ENCODE data around the gene DOCK1.

DOCK1 gene

DNA sequence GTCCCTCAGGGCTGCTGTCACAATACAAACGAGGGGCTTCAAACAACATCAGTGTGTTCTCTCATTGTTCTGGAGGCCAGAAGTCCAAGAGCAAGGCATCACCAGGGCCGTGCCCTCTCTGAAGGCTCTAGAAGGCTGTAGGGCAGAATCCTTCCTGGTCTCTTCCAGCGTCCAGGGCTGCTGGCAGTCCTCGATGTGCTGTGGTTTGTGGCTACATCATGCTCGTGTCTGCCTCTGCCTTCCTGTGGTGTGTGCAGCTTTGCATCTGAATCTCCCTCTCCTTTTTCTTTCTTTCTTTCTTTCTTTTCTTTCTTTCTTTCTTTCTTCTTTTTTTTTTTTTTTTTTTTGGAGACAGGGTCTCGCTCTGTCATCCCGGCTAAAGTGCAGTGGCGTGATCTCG, 187.7 kb downstream of the DOCK1 start:
- DNase-seq: no peak

DNA sequence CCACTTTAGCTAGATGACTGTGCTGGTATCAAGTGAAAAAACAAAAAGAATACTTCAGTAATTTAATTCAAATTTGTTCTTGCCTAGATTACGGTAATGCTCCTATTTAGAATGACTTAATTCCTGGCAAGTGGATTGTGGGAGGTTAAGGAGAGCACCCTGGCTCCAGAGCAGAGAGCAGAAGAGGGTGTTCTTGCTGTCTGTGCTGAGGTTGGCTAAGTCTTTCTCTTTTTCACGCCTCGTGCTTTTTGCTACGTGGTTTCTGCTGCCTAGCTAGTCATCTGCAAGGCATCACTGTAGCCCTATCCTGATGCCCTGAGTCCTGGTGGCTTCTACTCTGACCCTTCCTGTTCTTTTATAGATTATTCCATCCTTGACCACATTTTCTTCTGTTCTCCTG, 189.8 kb downstream of the DOCK1 start:
- DNase-seq: no peak

DNA sequence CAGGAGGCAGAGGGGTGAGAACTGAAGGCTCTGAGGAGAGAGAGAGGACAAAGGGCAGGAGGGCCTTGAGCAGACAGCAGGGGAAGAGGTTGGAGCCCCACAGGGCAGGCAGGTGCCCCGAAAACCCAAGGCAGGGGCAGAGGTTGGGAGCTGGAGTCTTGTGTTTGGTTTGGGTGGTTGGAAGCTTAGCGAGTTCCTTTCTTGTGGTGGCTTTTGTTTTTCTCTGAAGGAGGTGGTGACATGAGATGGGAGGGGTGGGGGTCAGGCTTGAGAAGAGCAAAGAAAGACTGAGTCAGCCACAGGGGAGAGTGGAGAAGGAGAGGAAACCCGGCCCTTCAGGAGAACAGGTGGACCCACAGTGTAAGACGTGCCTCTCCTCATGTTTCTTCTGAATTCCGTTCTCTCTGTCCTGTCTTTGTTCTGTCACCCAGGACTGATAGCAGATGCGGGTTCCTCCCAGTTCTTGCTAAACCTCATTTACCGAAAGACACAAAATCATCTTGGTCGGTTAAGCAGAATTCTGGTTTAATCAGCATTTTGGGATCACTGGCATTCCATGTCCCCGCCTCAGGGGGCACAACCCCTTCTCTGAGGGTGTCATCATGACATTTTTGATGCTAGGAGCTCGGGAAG, 195.9 kb downstream of the DOCK1 start:
- no peak for DNase-seq

DNA sequence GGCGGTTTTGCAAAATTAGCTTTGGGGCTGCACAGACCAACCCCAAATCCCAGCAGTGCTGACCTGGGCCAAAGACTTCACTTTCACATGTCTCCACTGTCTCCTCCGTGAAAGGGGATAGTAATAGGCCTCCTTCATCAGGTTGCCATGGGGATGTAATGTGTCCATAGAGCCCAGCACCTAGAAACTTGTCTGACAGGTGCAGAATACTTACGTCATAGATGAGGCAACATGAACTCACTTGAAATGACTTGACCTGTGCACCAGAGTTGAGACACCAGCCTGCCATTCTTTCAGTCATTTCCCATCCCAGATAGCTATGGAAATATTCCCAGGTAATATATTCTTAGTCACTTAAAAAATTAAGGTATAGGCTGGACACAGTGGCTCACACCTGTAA, 196.9 kb downstream of the DOCK1 start:
- no peak for DNase-seq

DNA sequence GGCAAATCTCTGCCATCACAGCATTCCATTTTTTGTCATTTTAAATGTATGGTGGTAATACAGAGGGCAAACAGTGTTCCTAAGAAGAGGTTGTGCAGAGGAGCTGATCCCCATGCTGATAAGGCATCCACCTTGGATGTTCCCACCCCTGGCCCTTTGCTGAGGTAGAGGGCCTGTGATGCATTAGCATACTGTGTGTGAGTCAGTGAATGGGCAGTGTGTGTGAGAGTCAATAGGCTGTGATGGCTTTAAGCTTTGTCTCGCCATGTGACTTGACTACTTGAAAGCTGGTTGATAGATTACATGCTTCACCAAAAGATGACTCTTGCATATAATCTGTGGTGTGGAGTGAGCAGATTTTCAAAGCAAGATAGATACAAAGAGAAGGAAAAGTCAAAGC, 209.9 kb downstream of the DOCK1 start:
- DNase-seq: no peak

DNA sequence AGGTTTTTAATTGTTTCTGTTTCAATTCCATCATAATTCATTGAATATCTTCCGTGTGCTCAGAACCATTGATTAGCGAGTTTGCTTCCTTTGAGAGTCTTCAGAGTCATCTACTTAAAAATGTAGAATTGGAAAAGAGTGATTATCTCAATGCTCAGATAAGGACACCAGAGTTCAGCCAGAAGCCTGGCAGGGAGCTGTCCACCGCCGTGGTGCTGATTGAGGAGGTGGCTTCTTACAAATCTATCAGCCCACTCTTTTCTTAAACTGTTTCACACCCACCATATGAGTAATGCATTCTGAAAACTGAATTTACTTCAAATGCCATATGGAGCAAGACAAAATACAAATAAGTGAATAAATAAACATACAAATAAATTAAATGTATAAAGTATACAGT, 211.9 kb downstream of the DOCK1 start:
- no peak for DNase-seq

DNA sequence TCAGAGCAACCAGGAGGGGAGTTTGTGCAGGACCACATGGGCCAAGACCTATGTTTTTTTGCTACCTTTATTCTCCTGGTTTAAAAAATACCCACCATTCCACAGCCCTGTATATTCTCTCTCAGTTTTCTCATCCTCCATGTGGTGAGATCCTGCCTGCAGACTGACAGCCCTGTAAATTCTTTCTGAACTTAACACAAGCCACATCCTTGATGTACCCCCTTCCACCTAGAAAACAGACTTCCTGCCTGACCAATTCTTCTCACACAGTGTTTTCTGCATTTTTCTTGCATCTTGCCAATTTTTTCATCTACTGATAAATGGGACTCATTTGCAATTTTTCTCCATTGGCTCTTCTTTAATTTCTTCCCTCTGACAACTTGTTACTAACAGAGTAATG, 212.8 kb downstream of the DOCK1 start:
- no peak for DNase-seq

DNA sequence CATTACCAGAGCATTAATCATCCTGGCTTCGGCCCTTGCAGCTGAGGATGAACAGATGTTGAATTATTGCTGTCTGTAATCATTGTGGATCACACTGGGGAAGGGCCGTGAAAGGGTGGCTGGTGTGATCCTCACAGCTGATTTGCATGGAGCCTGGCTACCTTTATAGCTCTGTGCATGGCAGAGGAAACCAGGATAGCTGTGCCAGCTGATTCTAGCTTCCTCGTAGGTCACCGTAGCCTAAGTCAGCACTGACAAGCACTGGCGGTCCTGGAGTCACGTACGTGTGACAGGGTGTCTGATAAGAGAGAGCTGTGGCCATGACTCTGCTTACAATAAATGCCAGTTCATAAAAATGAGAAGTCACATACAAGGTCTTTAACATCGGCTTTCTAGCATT, 214.7 kb downstream of the DOCK1 start:
- DNase-seq: no peak

DNA sequence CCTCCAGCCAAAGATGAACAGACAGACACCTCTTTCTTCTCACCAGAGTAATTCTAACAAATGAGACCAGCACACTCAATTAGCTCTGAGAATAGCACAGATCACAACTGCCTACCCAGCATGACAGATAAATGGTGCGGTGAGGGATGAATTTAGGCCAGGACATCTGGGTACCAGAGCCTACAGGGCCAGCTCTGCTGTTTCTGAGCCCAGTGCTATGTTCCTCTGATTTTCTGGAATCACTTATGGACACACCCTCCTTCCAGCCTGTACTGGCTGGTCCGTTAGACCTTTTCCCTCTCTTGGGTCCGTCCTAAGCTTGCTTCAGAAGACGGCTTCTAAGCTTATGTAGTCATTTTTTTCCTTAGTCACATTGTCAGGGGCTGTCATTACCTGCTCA, 217.6 kb downstream of the DOCK1 start:
- DNase-seq: no peak

DNA sequence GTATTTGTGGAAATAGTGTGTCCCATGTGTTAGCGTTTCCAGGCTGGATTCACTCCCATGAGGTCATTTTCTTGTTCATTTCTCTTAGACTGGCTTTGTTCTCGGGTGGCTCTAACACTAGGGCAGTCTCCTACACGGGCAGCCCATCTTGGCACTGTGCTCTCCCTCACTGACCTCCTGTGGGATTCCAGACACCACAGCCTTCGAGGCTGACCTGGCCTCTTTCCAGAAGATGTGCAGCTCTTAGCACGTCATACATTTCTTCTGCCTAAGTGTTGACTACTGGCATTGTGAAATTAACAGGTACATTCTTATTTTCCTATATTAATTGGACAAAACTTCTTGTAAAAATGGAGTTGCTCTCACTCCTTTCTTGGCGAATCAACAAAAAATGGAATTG, 218.4 kb downstream of the DOCK1 start:
- DNase-seq: no peak

DNA sequence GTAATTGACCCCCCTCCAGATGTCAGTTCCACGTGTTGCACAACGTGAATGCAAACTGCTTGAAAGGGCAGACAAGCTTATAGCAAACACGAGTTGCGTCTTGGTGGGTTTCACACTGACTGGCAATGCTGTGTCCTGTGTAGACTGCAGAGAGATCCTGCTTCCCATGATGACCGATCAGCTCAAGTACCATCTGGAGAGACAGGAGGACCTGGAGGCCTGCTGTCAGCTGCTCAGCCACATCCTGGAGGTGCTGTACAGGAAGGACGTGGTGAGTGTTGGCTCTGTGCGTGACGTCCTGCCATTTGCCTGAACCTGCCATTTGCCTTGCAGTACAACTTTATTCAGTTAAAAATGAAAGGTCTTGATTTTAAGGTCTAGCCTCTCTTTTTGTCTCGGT, 220.1 kb downstream of the DOCK1 start:
- no peak for DNase-seq

DNA sequence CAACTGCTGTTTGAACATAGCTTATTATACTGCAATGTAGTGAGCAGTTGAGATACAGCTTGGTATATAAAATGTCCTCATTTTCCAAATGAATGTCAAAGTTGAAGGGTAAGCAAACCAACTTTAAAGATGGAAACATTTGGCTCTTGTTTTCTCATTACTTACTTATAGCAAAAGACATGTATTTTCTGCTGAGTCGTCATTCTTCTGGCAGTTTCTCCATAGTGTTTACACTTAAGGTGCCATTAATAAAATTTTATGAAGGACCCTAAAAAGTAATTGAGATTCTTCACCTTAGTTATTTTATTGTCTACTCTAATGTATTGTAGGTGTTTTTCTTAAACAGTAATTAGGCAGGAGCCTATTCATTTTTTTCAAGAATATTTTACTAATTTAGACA, 222.6 kb downstream of the DOCK1 start:
- DNase-seq: no peak

DNA sequence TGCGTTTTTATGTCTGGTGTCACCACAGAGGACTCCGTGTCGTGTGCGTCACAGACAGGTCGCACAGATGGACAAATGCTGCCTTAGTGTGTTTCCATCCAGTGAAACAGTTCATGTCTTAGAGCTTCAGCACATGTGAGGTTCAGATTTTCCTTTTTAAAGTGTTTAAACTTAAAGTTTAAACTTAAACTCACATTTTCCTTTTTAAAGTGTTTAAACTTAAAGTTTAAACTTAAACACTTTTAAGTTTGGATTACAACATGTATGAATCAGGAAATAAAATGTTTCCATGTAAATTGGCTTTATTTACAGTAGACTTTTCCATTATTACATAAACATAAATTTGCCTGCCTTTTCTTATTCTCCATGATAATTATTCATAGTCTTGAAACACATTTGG, 223.9 kb downstream of the DOCK1 start:
- DNase-seq: no peak

DNA sequence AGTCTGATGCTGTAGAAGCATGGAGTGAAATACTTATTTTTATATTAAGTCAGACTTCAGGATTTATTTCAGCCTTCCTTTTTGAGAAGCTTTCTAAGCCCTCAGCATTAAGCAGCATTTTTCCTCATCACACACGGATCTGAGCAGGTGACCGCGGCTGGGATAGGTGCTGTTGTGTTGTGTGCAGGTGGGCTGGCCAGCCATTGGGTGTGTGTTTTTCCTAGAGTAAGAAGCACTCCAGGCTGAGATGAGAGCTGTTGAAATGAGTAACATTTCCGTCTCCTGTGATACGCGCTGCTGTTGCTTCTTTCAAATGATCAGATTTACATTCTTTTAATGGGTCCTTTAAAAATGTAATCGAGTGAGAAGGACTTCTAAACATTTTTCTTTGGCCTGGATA, 227.2 kb downstream of the DOCK1 start:
- DNase-seq: no peak

DNA sequence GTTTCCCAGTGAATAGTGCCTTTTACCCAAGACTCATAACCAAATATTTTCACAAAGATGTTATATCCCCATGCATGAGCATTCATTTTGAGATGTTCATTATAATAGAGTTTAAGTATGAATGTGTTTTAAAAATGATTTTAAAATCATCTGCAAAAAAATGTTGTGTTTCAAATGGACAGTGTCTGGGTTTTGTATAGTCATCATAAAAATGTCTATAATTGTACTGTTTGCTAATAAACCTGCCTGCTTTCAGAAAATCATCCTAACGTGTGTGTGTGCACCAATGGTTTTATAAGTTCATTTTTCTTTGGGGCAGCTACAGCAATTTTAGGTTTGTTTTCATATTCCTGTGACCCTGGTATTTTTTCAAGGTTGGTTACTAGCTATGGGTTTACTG, 228.0 kb downstream of the DOCK1 start:
- DNase-seq: no peak

DNA sequence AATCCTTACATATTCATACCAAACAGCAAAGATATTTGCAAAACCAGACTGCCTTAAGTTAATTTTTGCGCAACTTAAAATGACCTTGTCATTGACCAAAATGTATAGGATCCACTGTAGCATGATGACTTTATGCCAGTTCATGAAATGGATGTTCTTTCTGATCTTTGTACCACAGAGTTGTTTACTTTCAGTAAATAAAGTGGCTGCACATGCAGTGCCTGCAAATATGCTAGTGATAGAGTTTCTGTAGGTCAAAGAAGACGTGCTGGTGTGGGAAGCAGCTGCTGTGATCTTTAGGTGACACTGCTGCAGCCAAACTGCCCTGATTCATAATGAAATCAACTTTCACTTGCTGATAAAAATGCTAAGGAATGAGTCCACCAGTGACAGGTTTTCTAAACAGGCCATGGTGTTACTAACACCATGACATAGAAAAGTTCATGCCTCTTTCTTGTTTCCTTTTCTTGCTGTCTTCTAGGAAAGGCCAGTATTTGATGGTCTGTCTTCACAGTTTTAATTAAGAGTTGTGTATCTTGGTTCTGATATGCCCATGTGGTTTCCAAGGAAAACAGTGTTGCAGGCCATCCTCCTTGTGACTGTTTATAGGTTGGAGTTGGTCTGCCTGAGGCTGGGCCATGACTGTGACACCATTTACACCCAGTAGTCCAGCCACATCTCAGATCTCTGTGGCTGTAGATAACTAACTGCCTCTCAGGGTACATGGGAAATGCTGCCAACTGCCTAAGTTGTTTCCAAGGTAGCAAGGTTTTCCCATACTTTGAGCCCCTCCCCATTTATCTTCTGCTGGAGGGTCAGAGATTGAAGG, 228.7 kb downstream of the DOCK1 start:
- DNase-seq: no peak

DNA sequence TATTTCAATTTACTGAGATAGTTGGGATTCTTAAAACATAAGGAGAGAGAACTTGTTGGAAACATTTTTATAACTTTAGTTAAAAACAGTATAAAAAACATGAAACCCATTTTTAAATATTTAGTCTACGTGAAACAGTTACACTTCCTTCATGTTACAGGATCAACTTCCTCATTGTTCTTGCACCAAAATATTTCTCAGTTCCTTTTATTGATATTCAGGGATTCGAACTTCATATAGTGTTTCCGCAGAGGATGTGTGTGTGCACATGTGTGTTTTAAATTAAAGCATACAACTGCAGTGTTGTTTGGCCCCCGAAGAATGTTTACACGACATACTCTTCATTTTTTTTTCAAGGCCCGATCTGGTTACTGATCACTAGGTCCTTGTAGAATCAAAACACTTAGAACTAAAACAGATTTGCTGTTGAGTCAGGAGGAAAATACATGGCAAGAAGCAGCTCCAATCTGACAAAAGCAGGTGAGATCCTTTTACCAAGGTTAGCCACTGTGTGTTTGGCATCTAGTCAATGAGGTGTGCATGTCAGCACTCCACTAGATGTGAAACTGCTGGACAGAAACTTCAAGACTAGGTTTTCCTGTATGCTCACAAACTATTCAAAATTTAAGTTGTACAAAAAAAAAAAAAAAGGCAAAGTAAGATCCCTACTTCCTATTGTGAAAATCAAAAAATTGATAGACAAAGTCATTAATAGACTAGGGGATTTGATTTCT, 230.8 kb downstream of the DOCK1 start:
- DNase-seq: no peak

DNA sequence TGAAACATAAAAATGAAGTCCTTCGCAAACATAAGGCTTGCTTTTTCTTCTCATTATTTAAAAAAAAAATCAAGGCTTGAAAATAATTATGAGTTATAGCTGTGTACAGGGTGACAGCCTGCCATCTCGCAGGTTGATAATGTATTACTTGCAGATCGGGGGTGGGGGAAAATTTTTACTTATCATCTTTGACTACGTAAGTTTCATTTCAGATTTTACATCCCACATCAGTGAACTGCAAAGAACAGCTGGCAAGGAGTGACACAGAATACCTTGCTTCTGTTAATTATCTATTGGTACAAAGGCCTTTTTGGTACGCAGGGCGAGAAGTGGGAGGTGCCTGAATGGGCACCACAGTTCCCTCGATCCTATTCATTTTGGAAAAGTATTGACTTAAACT, 232.2 kb downstream of the DOCK1 start:
- no peak for DNase-seq

DNA sequence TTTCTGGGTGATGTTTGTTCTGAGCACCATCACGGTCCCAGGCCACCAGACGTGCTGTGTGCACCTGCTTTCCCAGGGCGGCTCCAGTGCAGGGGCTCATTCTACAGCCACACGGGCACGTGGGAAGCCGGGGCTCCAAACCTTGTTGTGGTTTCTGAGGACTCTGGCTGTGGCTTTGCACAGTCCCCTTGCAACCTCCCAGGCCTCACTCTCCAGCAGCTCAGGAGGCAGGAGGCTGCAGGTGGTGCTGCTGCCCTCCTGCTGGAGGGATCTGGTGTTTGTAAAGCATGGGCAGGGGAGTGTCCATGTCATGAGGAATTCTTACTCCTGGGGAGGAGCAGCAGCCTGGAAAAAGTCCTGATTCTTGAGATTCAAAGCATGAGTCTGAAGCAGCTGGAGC, 236.9 kb downstream of the DOCK1 start:
- no peak for DNase-seq

DNA sequence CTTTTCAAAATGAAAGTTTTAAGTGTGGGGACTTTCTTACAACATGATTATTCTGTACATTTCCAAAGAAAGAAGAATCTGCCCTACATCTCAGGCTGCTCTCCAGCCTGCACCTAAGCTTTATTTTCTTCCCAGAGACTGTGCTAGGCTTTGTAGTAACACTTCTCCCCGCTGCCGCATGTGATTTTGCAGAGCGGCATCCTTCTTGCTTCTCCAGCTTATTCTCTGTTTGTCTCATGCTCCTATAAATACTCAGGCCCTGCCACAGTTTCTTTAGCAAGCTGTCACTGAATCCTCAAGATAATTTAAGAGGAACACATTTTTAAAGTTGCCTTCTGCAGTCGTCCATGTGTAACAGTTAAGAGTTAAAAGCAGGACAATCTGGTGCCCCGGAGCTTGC, 237.6 kb downstream of the DOCK1 start:
- no peak for DNase-seq

DNA sequence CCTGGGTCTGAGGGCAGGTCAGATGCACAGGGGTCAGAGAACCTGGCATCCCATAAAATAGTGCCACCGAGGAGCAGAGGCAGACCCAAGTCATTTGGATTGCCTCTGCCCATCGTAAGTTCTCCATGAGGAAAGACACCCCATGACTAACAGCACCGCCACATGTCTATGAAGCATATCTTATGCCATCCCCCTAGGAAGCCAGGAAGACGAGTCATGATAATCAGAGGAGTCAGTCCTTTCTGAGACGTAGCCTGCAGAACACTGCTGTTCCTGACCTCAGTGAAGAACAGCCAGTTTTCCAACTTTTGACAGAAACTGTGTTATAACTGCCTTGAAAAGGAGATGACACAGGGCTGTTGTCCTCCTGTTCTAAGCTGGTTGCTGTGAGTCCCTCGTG, 239.9 kb downstream of the DOCK1 start:
- no peak for DNase-seq

DNA sequence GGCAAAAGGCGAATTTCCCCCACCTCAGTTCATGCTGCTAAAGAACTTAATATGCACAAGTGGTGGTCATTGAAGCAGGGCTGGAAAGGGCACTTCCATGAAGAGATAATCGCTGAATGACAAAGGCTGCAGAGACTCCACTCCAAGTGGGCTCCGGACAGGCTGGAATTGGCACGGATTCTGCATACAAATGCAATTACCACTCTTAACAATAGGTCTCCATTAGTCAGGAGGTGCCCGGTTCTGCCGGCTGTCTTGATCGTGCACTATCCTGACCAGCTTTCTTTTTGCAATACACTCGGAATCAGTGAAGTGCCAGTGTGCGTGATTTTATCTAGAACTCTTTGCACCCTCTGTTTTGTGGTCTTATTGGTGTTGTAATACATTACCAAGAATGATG, 241.4 kb downstream of the DOCK1 start:
- no peak for DNase-seq

DNA sequence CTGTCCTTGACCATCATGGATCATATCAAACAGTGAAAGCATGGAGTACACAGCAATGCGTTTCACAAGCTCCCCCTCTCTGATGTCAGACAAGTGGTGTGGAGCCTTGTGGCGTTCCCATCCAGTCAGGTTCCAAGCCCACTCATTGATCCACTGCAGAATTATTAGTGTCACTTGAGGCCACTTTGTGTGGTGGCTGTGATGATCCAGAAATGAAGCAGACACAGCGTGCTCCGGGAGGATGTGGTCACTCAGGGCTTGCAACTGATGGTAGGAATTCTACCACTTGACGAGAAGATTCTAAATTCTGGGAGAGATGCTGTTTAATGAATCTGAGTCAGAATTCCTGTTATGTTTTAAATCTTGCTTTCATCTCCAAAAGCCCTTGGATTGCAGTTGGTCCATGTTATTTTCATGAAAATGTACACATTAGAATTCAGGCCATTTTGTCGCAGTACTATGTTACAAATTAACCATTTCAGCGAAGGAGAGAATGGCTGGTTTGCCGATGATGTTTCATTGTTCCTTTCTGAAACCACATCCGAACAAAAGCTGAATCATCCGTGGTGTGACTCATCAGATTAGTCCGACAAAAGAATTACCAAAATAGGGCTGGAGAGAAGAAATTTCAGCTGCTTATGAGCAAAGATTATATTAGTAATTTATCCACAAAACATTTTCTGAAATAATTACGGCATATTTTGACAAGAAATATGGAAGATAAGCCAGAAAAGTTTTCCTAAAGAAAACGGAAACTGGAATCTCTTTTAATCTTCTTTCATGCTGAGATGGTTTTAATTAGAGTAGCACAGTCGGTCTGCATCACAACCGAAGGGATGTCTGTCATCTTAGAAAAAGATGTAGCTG, 243.1 kb downstream of the DOCK1 start:
- no peak for DNase-seq

DNA sequence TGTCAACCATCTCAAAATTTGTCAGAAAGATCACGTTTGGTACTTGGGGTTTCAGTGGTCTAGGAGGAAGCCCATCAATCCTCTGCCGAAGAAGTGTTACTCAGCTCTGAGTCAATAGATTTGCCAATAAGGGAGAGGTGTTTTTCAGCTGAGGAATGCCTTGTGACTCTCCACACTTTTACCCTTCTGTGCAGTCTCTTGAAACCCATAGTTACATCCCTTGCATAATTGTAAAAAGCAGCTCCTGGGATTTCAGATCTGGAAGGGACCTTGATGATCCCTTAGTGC, 243.6 kb downstream of the DOCK1 start:
- no peak for DNase-seq

All from activated CD4-positive, alpha-beta T cell treated with anti-CD3 and anti-CD28 coated beads for 1 hour (primary cell).